Spleen (tissue), 11 donors: Measurements from ENCODE around the gene MAS1. TPM values are rescaled to one million over a fixed set of nuclear protein-coding genes. Genes with fewer than 3 reads are reported as not detected.

Experiments used
- DNase-seq: peaks from one replicate; pipeline ENCODE4 v3.0.0-alpha.2; 2020
- H3K27ac ChIP-seq, 8 donors: fragments of 200-600 bp; sonication (generic) in 7 of 8; 1 replicate in 4 of 8; 2 replicates in 4 of 8; pipeline versions ENCODE4 v1.5.0 to v1.8.0; 2016 to 2021; ENCODE audit warnings: inconsistent platforms in 4 of 8, mild to moderate bottlenecking in 4 of 8, moderate library complexity in 1 of 8
- H3K27me3 ChIP-seq, 7 donors: fragments of 200-600 bp; sonication (generic) in 6 of 7; replicated peaks in 1 of 7; 1 replicate in 4 of 7; 2 replicates in 3 of 7; pipeline versions ENCODE4 v1.5.0 to v1.8.0; 2016 to 2021; ENCODE audit warnings: inconsistent platforms in 3 of 7, mild to moderate bottlenecking in 1 of 7
- H3K36me3 ChIP-seq, 6 donors: fragments of 200-600 bp; sonication (generic) in 5 of 6; 1 replicate in 4 of 6; 2 replicates in 2 of 6; pipeline versions ENCODE4 v1.5.0 to v1.8.0; 2016 to 2021; ENCODE audit warnings: inconsistent platforms in 2 of 6
- H3K4me1 ChIP-seq, 6 donors: fragments of 200-600 bp; sonication (generic) in 5 of 6; 1 replicate in 3 of 6; 2 replicates in 3 of 6; pipeline versions ENCODE4 v1.5.0 to v1.8.0; 2016 to 2021; ENCODE audit warnings: inconsistent platforms in 3 of 6
- H3K4me3 ChIP-seq, 8 donors: fragments of 200-600 bp; sonication (generic) in 7 of 8; 1 replicate in 4 of 8; 2 replicates in 4 of 8; pipeline versions ENCODE4 v1.5.0 to v1.8.0; 2016 to 2021; ENCODE audit warnings: inconsistent platforms in 4 of 8, mild to moderate bottlenecking in 4 of 8, moderate library complexity in 2 of 8
- H3K9me3 ChIP-seq, 8 donors: fragments of 200-600 bp; sonication (generic) in 7 of 8; 1 replicate in 4 of 8; 2 replicates in 4 of 8; pipeline versions ENCODE4 v1.5.0 to v1.8.0; 2016 to 2021; ENCODE audit warnings: inconsistent platforms in 4 of 8
- POLR2A ChIP-seq, 3 donors: fragments of 450-650 bp; IDR thresholded peaks; one replicate each; pipeline ENCODE4 v1.5.1; 2017; ENCODE audit warnings: antibody characterized with exemption in 3 of 3, mild to moderate bottlenecking in 1 of 3
- POLR2AphosphoS5 ChIP-seq, 3 donors: sonication (generic); formaldehyde crosslinking; IDR thresholded peaks; one replicate each; pipeline ENCODE4 v1.5.1; 2017; ENCODE audit warnings: antibody characterized with exemption in 3 of 3
- WGBS, 5 donors: extraction: QIAGEN DNeasy Blood & Tissue Kit in 3 of 5; methylation state at CpG; one replicate each; pipeline versions ENCODE4 v1.1.5 to v1.1.7; 2013 to 2018; 5-methylcytosine and 5-hydroxymethylcytosine counted together
- intact Hi-C: fragments of 100-400 bp; cut with DNase I; formaldehyde crosslinking; loops from one replicate; pipeline ENCODE4 v1.15.0; 2023; ENCODE audit warnings: low total_unique reads
- polyA plus RNA-seq, 3 donors: library from polyadenylated mRNA; stranded (reverse); fragments of 200-250 nt; gene quantifications; one replicate each; pipeline ENCODE4 v1.2.1, GENCODE V29; 2013
- total RNA-seq, 7 donors: library from RNA; depleted of rRNA in 3 of 7; stranded (reverse); fragments of >200 nt in 3 of 7; fragmentation: NEBNext Ultra II Directional in 4 of 7; extraction: Animal tissue kit (Norgen Biotek cat#: 25700) in 4 of 7; gene quantifications; one replicate each; pipeline versions ENCODE4 v1.1.0 to v1.2.1, GENCODE V29; 2016 to 2021
- TF ChIP-seq, protein P1 (sequence below), 11 experiments: fragments of 200-600 bp in 7 of 11; fragments of 450-650 bp in 4 of 11; sonication (generic) in 4 of 11; IDR thresholded peaks in 8 of 11; conservative IDR thresholded peaks in 3 of 11; 1 replicate in 7 of 11; 2 replicates in 4 of 11; pipeline versions ENCODE4 v1.4.0 to v1.8.0; 2016 to 2021; ENCODE audit warnings: antibody characterized with exemption in 11 of 11, inconsistent platforms in 4 of 11, mild to moderate bottlenecking in 1 of 11
- donor health status: healthy with polysubstance abuse.
- donor health status: DM: no; HTN: no; CAD: no; lungs with moderate emphysema.
- donor health status: DM: no; HTN: no; CAD: no.
- donor health status: Bipolar disorder and iron deficiency.
- donor health status: healthy.
- donor health status: DM: no; HTN: no; CAD: no.
- donor health status: DM: yes; HTN: yes; CAD: no.

Gene MAS1
- total and polyA plus RNA-seq, 10 donors, result under 0.01 TPM; not detected in 9

DNA sequence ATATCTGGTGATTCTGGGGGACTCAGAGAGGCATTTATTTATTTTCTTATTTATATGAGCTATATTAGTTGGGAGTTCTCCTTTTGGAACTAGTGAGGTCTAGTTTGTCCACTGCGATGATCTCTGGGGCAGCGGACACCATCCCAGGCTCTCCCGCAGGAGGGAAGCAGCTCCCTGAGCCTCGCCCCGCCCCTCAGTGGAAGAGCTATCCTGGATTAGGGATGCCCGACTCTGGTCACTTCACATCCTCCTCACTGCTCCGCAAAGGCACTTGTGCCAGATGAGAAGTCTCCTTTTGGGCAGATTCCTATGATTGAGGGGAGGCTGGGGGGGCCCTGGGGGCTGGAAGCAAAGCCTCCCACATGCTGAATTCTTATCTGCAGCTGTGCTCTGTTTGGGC is 3.6 kb upstream of the MAS1 start:
- Histone ChIP-seq H3K36me3 (no peaks in the 10 kb centered on the region), H3K4me3 (no peak overlapping the region), H3K9me3 (no peaks in the 10 kb centered on the region), H3K27me3 (peaks cover 0 to 47% (median 0%) of the 10 kb centered on the region in 7 donors), H3K4me1 (no peaks in the 10 kb centered on the region), H3K27ac (no peak overlapping the region)
- no peak for DNase-seq
- intact Hi-C loops, result no loop called here
- TF ChIP-seq, protein P1, sequence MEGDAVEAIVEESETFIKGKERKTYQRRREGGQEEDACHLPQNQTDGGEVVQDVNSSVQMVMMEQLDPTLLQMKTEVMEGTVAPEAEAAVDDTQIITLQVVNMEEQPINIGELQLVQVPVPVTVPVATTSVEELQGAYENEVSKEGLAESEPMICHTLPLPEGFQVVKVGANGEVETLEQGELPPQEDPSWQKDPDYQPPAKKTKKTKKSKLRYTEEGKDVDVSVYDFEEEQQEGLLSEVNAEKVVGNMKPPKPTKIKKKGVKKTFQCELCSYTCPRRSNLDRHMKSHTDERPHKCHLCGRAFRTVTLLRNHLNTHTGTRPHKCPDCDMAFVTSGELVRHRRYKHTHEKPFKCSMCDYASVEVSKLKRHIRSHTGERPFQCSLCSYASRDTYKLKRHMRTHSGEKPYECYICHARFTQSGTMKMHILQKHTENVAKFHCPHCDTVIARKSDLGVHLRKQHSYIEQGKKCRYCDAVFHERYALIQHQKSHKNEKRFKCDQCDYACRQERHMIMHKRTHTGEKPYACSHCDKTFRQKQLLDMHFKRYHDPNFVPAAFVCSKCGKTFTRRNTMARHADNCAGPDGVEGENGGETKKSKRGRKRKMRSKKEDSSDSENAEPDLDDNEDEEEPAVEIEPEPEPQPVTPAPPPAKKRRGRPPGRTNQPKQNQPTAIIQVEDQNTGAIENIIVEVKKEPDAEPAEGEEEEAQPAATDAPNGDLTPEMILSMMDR (IDR thresholded peaks at IDR 0.05 in 8 of 11, conservative IDR thresholded peaks at IDR 0.05 in 3 of 11), result no peak
- TF ChIP-seq POLR2A (IDR thresholded peaks at IDR 0.05) (no peak), POLR2AphosphoS5 (IDR thresholded peaks at IDR 0.05) (no peak)
- 74 to 83% (median 77%) methylated on average over 7 of the region's 7 CpGs for WGBS, 5 donors

DNA sequence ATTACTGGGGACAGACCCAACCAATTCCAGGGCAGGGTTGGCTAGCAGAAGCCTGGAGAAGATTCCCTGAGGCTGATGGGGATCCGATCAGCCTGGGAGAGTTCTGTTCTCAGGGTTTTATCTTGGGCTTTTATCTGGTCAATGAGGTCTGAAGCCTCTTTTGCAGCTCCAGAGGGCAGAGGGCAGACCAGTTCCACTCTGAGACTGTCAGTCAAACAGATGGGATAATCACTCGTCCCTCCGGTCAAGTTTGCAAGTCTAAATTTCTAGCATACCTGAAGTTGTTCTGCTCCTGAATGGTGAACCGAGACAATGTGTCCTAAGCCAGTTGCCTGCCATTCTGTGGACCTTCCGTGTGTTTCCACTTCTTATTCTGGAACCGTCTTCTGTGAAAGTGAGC is 3.0 kb upstream of the MAS1 start:
- DNase-seq, result no peak
- H3K27ac ChIP-seq, result no peak overlapping the region
- intact Hi-C loops, result no loop called here
- no peaks in the 10 kb centered on the region for H3K36me3 ChIP-seq
- no peaks in the 10 kb centered on the region for H3K4me1 ChIP-seq
- H3K9me3 ChIP-seq, result no peaks in the 10 kb centered on the region
- TF ChIP-seq POLR2A (IDR thresholded peaks at IDR 0.05) (no peak), POLR2AphosphoS5 (IDR thresholded peaks at IDR 0.05) (no peak)
- TF ChIP-seq, protein P1 (IDR thresholded peaks at IDR 0.05 in 8 of 11, conservative IDR thresholded peaks at IDR 0.05 in 3 of 11), result no peak
- 57 to 77% (median 73%) methylated on average over 6 of the region's 6 CpGs for WGBS, 5 donors
- H3K4me3 ChIP-seq, result no peak overlapping the region
- H3K27me3 ChIP-seq, result peaks cover 0 to 48% (median 0%) of the 10 kb centered on the region in 7 donors

- 84 to 88% (median 87%) methylated on average over 7 of the region's 7 CpGs for WGBS, 5 donors
- TF ChIP-seq, protein P1 (IDR thresholded peaks at IDR 0.05 in 8 of 11, conservative IDR thresholded peaks at IDR 0.05 in 3 of 11), result no peak
- TF ChIP-seq POLR2A (IDR thresholded peaks at IDR 0.05) (no peak), POLR2AphosphoS5 (IDR thresholded peaks at IDR 0.05) (no peak)
- Histone ChIP-seq H3K4me3 (no peak overlapping the region), H3K4me1 (no peaks in the 10 kb centered on the region), H3K27me3 (peaks cover 0 to 67% (median 0%) of the 10 kb centered on the region in 7 donors), H3K9me3 (no peaks in the 10 kb centered on the region), H3K36me3 (no peaks in the 10 kb centered on the region), H3K27ac (no peak overlapping the region)
- intact Hi-C loops, result no loop called here
- no peak for DNase-seq
These were observed 587 bp upstream of the MAS1 start for GRCh38 chr6:159890201-159890600.

DNA sequence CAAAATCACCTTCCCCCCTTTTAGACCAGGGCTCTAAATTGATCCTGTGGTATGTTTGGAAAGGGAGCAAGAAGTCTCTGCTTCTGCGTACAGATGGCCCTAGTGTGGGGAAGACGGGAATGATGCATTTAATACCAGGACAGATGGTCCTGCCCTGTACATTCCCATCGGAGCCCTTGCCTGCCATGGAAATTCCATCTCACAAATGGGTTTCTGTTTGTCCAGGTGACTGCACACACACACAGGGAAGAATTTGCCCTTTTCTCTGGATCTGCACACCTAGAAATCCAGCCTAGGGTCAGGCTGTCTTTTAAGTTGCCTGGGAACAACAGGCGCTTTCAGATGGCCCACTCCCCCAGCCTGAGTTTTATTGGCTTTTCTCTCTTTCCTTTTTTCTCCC is 1.3 kb downstream of the MAS1 start:
- Histone ChIP-seq H3K27ac (no peak overlapping the region), H3K9me3 (no peaks in the 10 kb centered on the region), H3K36me3 (no peaks in the 10 kb centered on the region), H3K4me1 (no peaks in the 10 kb centered on the region), H3K27me3 (peaks cover 0 to 61% (median 0%) of the 10 kb centered on the region in 7 donors), H3K4me3 (no peak overlapping the region)
- 79 to 98% (median 85%) methylated on average over 4 of the region's 4 CpGs for WGBS, 5 donors
- DNase-seq, result no peak
- intact Hi-C loops, result no loop called here
- TF ChIP-seq POLR2AphosphoS5 (IDR thresholded peaks at IDR 0.05), result no peak
- TF ChIP-seq POLR2A (IDR thresholded peaks at IDR 0.05), result no peak
- TF ChIP-seq, protein P1 (IDR thresholded peaks at IDR 0.05 in 8 of 11, conservative IDR thresholded peaks at IDR 0.05 in 3 of 11), result no peak
